Neural crest cell (in vitro differentiated cells): ENCODE data around the gene SUSD4. TPM values are rescaled to one million over a fixed set of nuclear protein-coding genes. Genes with fewer than 3 reads are reported as not detected.
A peak's percentile ranks its signal among the peaks of the same experiment; 100 is the strongest.

Source experiments
- DNase-seq: peaks from one replicate; pipeline ENCODE4 v3.0.0; 2021; ENCODE audit warnings: low read depth, mixed read lengths, low spot score
- H3K27ac Mint-ChIP-seq: one replicate; pipeline ENCODE4 v1.8.0; 2021; ENCODE audit warnings: mild to moderate bottlenecking, mixed read lengths; ENCODE audit not compliant: unreplicated experiment
- H3K27me3 Mint-ChIP-seq: 2 replicates; pipeline ENCODE4 v1.8.0; 2021; ENCODE audit warnings: low read depth, mild to moderate bottlenecking, mixed read lengths
- H3K36me3 Mint-ChIP-seq: 2 replicates; pipeline ENCODE4 v1.8.0; 2021; ENCODE audit warnings: low read depth, mild to moderate bottlenecking, mixed read lengths
- H3K4me1 Mint-ChIP-seq: 2 replicates; pipeline ENCODE4 v1.8.0; 2021; ENCODE audit warnings: mixed read lengths
- H3K4me3 Mint-ChIP-seq: one replicate; pipeline ENCODE4 v1.8.0; 2021; ENCODE audit warnings: mild to moderate bottlenecking, mixed read lengths
- H3K9me3 Mint-ChIP-seq: 2 replicates; pipeline ENCODE4 v1.8.0; 2021; ENCODE audit warnings: mixed read lengths
- CTCF ChIP-seq: fragments of 200-600 bp; sonication (generic); conservative IDR thresholded peaks from 2 replicates; pipeline ENCODE4 v1.5.0; 2021; ENCODE audit warnings: antibody characterized with exemption, mild to moderate bottlenecking
- total RNA-seq: library from RNA; stranded (reverse); gene quantifications from 2 replicates; pipeline ENCODE4 v1.2.1, GENCODE V29; 2021

Gene SUSD4
- total RNA-seq, 1 donor from 2014 or later: 0.56 TPM

- H3K4me3 Mint-ChIP-seq: no peak overlapping the region
- H3K9me3 Mint-ChIP-seq: no peaks in the 10 kb centered on the region
- peaks cover 11% of the 10 kb centered on the region for H3K4me1 Mint-ChIP-seq
- peak overlapping the region; percentile 47 for H3K27ac Mint-ChIP-seq
- H3K36me3 Mint-ChIP-seq: no peaks in the 10 kb centered on the region
- no peak for TF ChIP-seq CTCF
- no peak for DNase-seq
- no peaks in the 10 kb centered on the region for H3K27me3 Mint-ChIP-seq
Measured at GRCh38 chr1:223211323-223211985, 152.5 kb downstream of the SUSD4 start.

GRCh38 chr1:223210788-223211120 lies 153.2 kb downstream of the SUSD4 start:
- H3K4me3 Mint-ChIP-seq: no peak overlapping the region
- H3K36me3 Mint-ChIP-seq: no peaks in the 10 kb centered on the region

GRCh38 chr1:223209992-223210787 lies 153.8 kb downstream of the SUSD4 start:
- Mint-ChIP-seq H3K9me3 (peaks cover 3% of the 10 kb centered on the region), H3K4me3 (no peak overlapping the region), H3K27ac (no peak overlapping the region), H3K27me3 (no peaks in the 10 kb centered on the region), H3K36me3 (no peaks in the 10 kb centered on the region), H3K4me1 (peaks cover 11% of the 10 kb centered on the region)
- no peak for TF ChIP-seq CTCF
- no peak for DNase-seq

More at GRCh38 chr1:223210788-223211120, 153.2 kb downstream of the SUSD4 start:
- no peak for TF ChIP-seq CTCF
- Mint-ChIP-seq H3K9me3 (no peaks in the 10 kb centered on the region), H3K27me3 (no peaks in the 10 kb centered on the region), H3K4me1 (peaks cover 11% of the 10 kb centered on the region), H3K27ac (no peak overlapping the region)
- DNase-seq: no peak

- Mint-ChIP-seq H3K9me3 (peaks cover 3% of the 10 kb centered on the region), H3K4me1 (peaks cover 11% of the 10 kb centered on the region), H3K36me3 (no peaks in the 10 kb centered on the region), H3K27me3 (no peaks in the 10 kb centered on the region), H3K4me3 (no peak overlapping the region), H3K27ac (no peak overlapping the region)
- DNase-seq: no peak
- TF ChIP-seq CTCF: no peak
Measured at GRCh38 chr1:223209293-223209898, 154.6 kb downstream of the SUSD4 start.

GRCh38 chr1:223208164-223209076 lies 155.6 kb downstream of the SUSD4 start:
- H3K27me3 Mint-ChIP-seq: no peaks in the 10 kb centered on the region
- no peaks in the 10 kb centered on the region for H3K36me3 Mint-ChIP-seq
- peaks cover 11% of the 10 kb centered on the region for H3K4me1 Mint-ChIP-seq
- TF ChIP-seq CTCF: no peak
- no peak overlapping the region for H3K4me3 Mint-ChIP-seq
- H3K27ac Mint-ChIP-seq: no peak overlapping the region
- H3K9me3 Mint-ChIP-seq: peaks cover 3% of the 10 kb centered on the region
- DNase-seq: no peak
